ENCODE results near the gene SH3RF3. TPM values are rescaled to one million over a fixed set of nuclear protein-coding genes. Genes with fewer than 3 reads are reported as not detected.

Gene SH3RF3
- total and polyA plus RNA-seq, 10 of the 15 experiments (the other 5 are each of a cell fraction or from before 2014, with no cell fraction given), result 0.08 to 8.8 (median 2.3) TPM

GRCh38 chr2:109450574-109451273, 321.7 kb downstream of the SH3RF3 start:
- in situ Hi-C loops (cut with MboI) (loop anchor here (5.0 kb wide), 1 partner anchor 48 kb away; no protein-coding TSS in a partner anchor), intact Hi-C loops (cut with micrococcal nuclease; ENCODE audit: unreplicated experiment) (no loop called here)
- Histone ChIP-seq H4K20me1 (ENCODE audit: control insufficient read depth, insufficient read depth) (no peaks in the 10 kb centered on the region), H3K9me3 (replicated peaks; ENCODE audit: control insufficient read depth, insufficient read depth, low read length) (no peaks in the 10 kb centered on the region; the same call in 2 of the 3 replicates), H3K36me3 (ENCODE audit: control insufficient read depth in 2 of 2, insufficient read depth in 2 of 2, low read length in 1 of 2) (no peaks in the 10 kb centered on the region), H3K4me1 (ENCODE audit: control insufficient read depth, insufficient read depth, low read length) (no peaks in the 10 kb centered on the region), H3K27ac (ENCODE audit: control insufficient read depth, insufficient read depth) (no peak overlapping the region), H2AFZ (ENCODE audit: control insufficient read depth, low read depth, low read length) (no peak overlapping the region), H3K4me2 (ENCODE audit: control insufficient read depth, insufficient read depth) (no peak overlapping the region), H3K79me2 (ENCODE audit: control insufficient read depth, insufficient read depth, low read length) (no peaks in the 10 kb centered on the region), H3K9ac (ENCODE audit: control insufficient read depth, insufficient read depth, low read length) (no peak overlapping the region), H3K4me3 (no peak overlapping the region), H3K27me3 (replicated peaks in 1 of 2; ENCODE audit: control insufficient read depth in 2 of 2, insufficient read depth in 2 of 2, low read length in 1 of 2) (no peaks in the 10 kb centered on the region)
- 35% methylated on average over 12 of the region's 12 CpGs for WGBS (ENCODE audit: insufficient coverage, insufficient replicate concordance, low lambda C conversion rate, missing lambda C conversion rate)
- no peak for FAIRE-seq
- RAD21 ChIA-PET (ENCODE audit: unreplicated experiment), result no interaction called here
- POLR2A ChIA-PET, result no interaction called here
- DNase-seq (ENCODE audit: low read depth, low spot score), result no peak
- no peak for ATAC-seq
- SMC1A ChIA-PET (ENCODE audit: uncharacterized antibody, unreplicated experiment), result no interaction called here
- BruUV-seq (replicated peaks), result no TSS peak
- CTCF ChIA-PET, result interaction anchor here (1.1 to 1.9 kb wide), 2 partner anchors 59 kb away, joined by 6 to 8 read pairs; no protein-coding TSS in a partner anchor
- TF ChIP-seq TBL1XR1 (IDR thresholded peaks at IDR 0.05; ENCODE audit: low read depth, low read length), result no peak
- TF ChIP-seq HSF1 (IDR thresholded peaks at IDR 0.05; ENCODE audit: low read depth, low read length), result no peak
- TF ChIP-seq CBX3 (IDR thresholded peaks at IDR 0.05; ENCODE audit: borderline replicate concordance, low read depth), result no peak
- TF ChIP-seq CEBPZ (IDR thresholded peaks at IDR 0.05; ENCODE audit: low read depth, low read length), result no peak
- no peak for TF ChIP-seq USF1 (IDR thresholded peaks at IDR 0.05; ENCODE audit: borderline replicate concordance, extremely low read length, insufficient read depth, low read depth, low read length)
- no peak for TF ChIP-seq IRF4 (IDR thresholded peaks at IDR 0.05; ENCODE audit: low read depth, low read length)
- no peak for TF ChIP-seq RB1 (IDR thresholded peaks at IDR 0.05; ENCODE audit: borderline replicate concordance)
- no peak for TF ChIP-seq LARP7 (IDR thresholded peaks at IDR 0.05)
- no peak for TF ChIP-seq RAD21 (IDR thresholded peaks at IDR 0.05; ENCODE audit: insufficient read depth, low read depth, low read length)
- no peak for TF ChIP-seq MTA3 (IDR thresholded peaks at IDR 0.05; ENCODE audit: borderline replicate concordance, low read length)
- TF ChIP-seq CHD1 (IDR thresholded peaks at IDR 0.05; ENCODE audit: low read depth, low read length), result no peak
- TF ChIP-seq ASH2L (IDR thresholded peaks at IDR 0.05; ENCODE audit: borderline replicate concordance, low read depth), result no peak
- no peak for TF ChIP-seq ZNF592 (IDR thresholded peaks at IDR 0.05)

Data from GM12878 (cell line).